Measurements from ENCODE around the gene GRK3.

- no peak for TF ChIP-seq MAX (IDR thresholded peaks at IDR 0.05; ENCODE audit: low read depth, low read length)
- no peak for TF ChIP-seq CTCF (IDR thresholded peaks at IDR 0.05; ENCODE audit: low read depth, low read length)
- no peak for TF ChIP-seq POLR2A (IDR thresholded peaks at IDR 0.05; ENCODE audit: extremely low read depth, insufficient read length)
Observed at GRCh38 chr22:25574736-25575135, 10.3 kb downstream of the GRK3 start.
